HK-2 (cell line): ENCODE data around the gene KREMEN1.
A peak's percentile ranks its signal among the peaks of the same experiment; 100 is the strongest.

Experiments
- DNase-seq: peaks from one replicate; pipeline ENCODE4 v3.0.0-alpha.2; 2018; ENCODE audit not compliant: unreplicated experiment

Gene KREMEN1

GRCh38 chr22:29149841-29150555 is 77.2 kb downstream of the KREMEN1 start:
- DNase-seq: no peak

- no peak for DNase-seq
Measured at GRCh38 chr22:29150701-29151100, 77.9 kb downstream of the KREMEN1 start.

GRCh38 chr22:29151316-29151715 is 78.5 kb downstream of the KREMEN1 start:
- DNase-seq: no peak

- DNase-seq: no peak
Measured at GRCh38 chr22:29152045-29152953, 79.5 kb downstream of the KREMEN1 start.

GRCh38 chr22:29152954-29153719 is 80.3 kb downstream of the KREMEN1 start:
- no peak for DNase-seq

- peak; percentile 80 for DNase-seq
Measured at GRCh38 chr22:29154364-29155048, 81.7 kb downstream of the KREMEN1 start.

GRCh38 chr22:29155966-29156365 is 83.1 kb downstream of the KREMEN1 start:
- DNase-seq: no peak

- DNase-seq: no peak
Measured at GRCh38 chr22:29156507-29156906, 83.7 kb downstream of the KREMEN1 start.

GRCh38 chr22:29157759-29158535 is 85.1 kb downstream of the KREMEN1 start:
- DNase-seq: no peak

- DNase-seq: no peak
Measured at GRCh38 chr22:29158546-29158945, 85.7 kb downstream of the KREMEN1 start.

GRCh38 chr22:29163808-29164207 is 91.0 kb downstream of the KREMEN1 start:
- DNase-seq: no peak

- no peak for DNase-seq
Measured at GRCh38 chr22:29165321-29166060, 92.7 kb downstream of the KREMEN1 start.

GRCh38 chr22:29166180-29166579 is 93.3 kb downstream of the KREMEN1 start:
- no peak for DNase-seq

- DNase-seq: peak; percentile 76
Measured at GRCh38 chr22:29167032-29167911, 94.4 kb downstream of the KREMEN1 start.

- DNase-seq: no peak
Measured at GRCh38 chr22:29171721-29172120, 98.9 kb downstream of the KREMEN1 start.

GRCh38 chr22:29172216-29172615 is 99.4 kb downstream of the KREMEN1 start:
- no peak for DNase-seq

GRCh38 chr22:29175312-29175835 is 102.5 kb downstream of the KREMEN1 start:
- DNase-seq: no peak

- DNase-seq: no peak
Measured at GRCh38 chr22:29183971-29184848, 111.4 kb downstream of the KREMEN1 start.
